ENCODE results near the gene MRPL47.

MRPL47 gene

DNA sequence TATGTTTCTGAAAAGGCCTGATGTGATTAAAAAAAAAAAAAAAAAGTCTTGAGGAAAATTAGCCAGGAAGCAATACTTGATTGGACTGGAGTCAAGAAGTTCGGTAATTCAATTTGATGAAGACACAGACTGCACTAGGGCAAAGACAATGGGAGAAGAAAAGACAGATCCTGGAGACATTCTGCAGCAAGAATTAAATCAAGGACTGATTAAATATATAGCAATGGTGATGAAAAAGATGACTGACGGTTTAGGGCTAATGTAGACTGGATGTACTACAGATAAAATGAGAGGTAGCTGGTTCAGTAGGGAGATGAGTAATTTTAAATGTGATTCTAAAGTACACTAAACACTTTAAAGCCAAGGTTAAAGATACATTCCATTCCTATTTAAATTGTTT, 13.8 kb downstream of the MRPL47 start:
- H3K4me3 ChIP-seq (ENCODE audit: low read depth, low read length): no peak overlapping the region
- DNase-seq (ENCODE audit: low read depth): no peak
- TF ChIP-seq, protein P1, sequence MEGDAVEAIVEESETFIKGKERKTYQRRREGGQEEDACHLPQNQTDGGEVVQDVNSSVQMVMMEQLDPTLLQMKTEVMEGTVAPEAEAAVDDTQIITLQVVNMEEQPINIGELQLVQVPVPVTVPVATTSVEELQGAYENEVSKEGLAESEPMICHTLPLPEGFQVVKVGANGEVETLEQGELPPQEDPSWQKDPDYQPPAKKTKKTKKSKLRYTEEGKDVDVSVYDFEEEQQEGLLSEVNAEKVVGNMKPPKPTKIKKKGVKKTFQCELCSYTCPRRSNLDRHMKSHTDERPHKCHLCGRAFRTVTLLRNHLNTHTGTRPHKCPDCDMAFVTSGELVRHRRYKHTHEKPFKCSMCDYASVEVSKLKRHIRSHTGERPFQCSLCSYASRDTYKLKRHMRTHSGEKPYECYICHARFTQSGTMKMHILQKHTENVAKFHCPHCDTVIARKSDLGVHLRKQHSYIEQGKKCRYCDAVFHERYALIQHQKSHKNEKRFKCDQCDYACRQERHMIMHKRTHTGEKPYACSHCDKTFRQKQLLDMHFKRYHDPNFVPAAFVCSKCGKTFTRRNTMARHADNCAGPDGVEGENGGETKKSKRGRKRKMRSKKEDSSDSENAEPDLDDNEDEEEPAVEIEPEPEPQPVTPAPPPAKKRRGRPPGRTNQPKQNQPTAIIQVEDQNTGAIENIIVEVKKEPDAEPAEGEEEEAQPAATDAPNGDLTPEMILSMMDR (conservative IDR thresholded peaks at IDR 0.05; ENCODE audit: low read depth, low read length): no peak

DNA sequence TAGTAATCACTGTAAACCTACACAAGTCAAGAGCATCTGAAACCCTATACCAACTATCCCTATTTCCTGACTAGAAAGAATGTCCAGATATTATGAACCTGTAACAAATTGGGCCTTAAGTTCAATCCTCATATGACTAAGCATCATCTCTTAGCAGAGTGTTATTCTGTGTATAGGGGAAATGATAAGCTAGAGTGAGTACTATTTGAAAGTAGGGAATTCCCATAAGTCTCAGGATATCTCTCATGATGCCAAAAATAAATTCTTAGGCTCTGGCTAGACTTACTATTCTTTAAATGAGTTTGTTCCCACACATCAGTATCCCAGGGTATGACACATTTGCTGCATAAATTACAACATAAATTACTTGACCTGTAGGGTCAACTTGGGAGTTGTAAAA, 15.3 kb downstream of the MRPL47 start:
- peak; percentile 62 for DNase-seq (ENCODE audit: low read depth)
- TF ChIP-seq, protein P1 (conservative IDR thresholded peaks at IDR 0.05; ENCODE audit: low read depth, low read length): no peak
- H3K4me3 ChIP-seq (ENCODE audit: low read depth, low read length): no peak overlapping the region

DNA sequence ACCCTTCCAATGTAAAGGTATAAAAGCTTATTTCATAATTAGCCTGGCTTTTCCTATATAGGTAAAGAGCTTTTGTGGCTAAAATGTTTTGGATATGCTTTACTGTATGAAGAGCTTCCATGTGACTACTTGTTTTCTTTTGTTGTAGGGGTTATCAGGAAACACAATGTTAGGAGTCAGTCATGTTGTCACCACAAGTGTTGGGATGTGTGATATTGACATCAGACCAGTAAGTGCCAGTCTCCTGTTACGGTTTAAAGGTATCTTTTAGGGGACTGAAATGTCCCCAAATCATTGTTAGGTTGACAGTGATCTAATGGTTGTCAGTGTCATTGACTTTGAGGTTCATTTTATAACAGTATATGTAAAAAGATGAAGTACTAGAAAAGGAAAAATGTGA, 23.4 kb downstream of the MRPL47 start:
- no peak overlapping the region for H3K4me3 ChIP-seq (ENCODE audit: low read depth, low read length)
- no peak for DNase-seq (ENCODE audit: low read depth)
- TF ChIP-seq, protein P1 (conservative IDR thresholded peaks at IDR 0.05; ENCODE audit: low read depth, low read length): no peak

DNA sequence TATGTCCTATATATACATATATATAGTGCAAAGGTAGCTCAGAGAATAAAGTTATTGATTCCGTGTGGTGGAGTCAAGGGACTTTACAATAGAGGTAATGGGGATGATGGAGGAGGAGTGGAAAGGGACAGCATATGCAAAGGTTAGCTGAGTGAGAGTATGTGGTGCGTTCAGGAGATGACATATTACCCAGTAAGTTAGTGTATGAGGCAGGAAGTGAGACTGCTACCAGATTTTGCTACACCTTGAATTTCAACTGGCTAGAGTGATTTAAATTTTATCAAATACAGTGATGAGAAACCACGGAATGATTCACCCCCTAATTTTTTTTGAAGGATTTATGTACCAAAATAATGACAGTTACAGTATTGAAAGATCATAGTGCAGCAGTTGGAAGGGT, 38.9 kb downstream of the MRPL47 start:
- TF ChIP-seq, protein P1 (conservative IDR thresholded peaks at IDR 0.05; ENCODE audit: low read depth, low read length): no peak
- DNase-seq (ENCODE audit: low read depth): no peak
- no peak overlapping the region for H3K4me3 ChIP-seq (ENCODE audit: low read depth, low read length)

DNA sequence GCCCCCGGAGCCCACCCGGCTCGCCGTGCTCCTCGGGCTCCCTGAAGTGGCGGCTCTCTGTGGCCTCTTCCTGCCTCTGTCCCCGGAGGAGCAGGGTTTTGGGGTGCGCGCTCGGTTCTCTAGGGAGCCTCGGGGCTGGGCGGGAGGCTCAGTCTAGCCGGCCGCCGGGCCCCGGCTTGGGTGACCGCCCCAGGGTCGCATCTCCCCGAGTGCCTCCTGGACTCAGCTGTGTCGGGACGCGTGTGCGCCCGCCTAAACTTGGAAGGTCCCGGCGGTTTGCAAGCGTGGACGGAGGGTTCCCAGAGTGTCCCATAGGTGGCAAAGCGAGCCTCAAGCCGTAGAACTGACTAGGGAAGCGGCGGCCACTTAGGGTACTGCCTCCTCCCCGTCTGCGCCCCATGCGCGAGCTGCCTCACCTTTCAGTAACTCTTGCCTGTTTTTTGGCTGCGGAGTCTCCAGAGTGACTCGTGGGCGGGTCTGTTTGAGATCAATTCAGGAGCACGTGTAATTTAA, 41.1 kb downstream of the MRPL47 start:
- DNase-seq (ENCODE audit: low read depth): peak; percentile 72
- peak overlapping the region; percentile 96 for H3K4me3 ChIP-seq (ENCODE audit: low read depth, low read length)
- TF ChIP-seq, protein P1 (conservative IDR thresholded peaks at IDR 0.05; ENCODE audit: low read depth, low read length): peak; percentile 64

DNA sequence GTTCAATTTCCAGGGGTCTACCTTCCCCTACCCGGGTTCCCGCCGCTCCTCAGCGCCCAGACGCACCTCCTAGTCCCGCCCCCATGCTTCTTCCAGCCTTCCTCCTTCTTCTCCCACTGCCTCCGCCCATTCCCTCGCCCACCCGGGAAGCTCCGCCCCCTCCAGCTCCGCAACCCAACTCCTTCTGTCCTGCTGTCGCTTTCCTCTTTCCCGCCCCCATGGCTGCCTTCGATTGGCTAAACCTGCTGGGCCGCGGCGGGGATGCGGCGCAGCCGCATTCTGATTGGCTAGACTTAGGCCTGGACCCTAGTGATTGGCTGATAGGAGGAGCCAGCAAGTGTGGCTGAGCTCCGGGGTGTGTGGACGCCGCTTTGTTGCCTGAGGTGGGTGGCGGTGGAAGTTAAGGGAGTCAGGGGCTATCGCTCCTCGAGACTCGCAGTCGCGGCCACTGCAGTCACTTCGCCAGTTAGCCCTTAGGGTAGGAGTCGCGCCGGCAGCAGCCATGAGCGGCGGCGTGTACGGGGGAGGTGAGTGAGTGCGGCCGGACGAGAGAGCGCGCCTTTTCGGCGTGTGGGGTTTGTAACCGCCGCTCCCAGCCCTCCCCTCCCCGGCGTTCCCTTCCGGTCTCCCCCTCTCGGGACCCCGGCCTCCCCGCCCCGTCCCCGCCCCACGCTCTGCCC, 41.7 kb downstream of the MRPL47 start, which contains the start of gene ACTL6A:
Gene ACTL6A (plus strand): TSS at position 336 of the 680 bp plus-strand sequence. CDS start 167 bp downstream, at position 503.
- TF ChIP-seq, protein P1 (conservative IDR thresholded peaks at IDR 0.05; ENCODE audit: low read depth, low read length): no peak
- DNase-seq (ENCODE audit: low read depth): peak; percentile 100
- H3K4me3 ChIP-seq (ENCODE audit: low read depth, low read length): peak within 1 kb of the TSS; percentile 96

DNA sequence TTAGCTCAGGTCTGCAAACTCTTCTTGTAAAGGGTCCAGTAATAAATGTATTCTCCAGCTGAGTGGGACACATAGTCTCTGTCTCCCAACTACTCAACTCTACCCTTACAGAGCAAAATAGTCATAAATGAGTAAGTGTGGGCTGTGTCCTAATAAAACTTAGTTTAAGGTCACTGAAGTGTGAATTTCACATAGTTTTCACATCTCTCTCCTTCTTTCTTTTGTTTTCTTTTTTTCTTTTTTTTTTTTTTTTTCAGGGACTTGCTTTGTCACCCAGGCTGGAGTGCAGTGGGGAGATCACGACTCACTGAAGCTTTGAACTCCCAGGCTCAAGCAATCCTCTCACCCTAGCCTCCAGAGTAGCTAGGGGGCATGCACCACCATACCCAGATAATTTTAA, 43.6 kb downstream of the MRPL47 start:
- DNase-seq (ENCODE audit: low read depth): no peak
- H3K4me3 ChIP-seq (ENCODE audit: low read depth, low read length): no peak overlapping the region
- TF ChIP-seq, protein P1 (conservative IDR thresholded peaks at IDR 0.05; ENCODE audit: low read depth, low read length): no peak

Measured in choroid plexus epithelial cell (primary cell).